KG1 (cell line): Measurements from ENCODE around the gene COPS7A.

ENCODE experiments used
- DNase-seq: peaks from one replicate; lab custom pipeline; 2025; lab: John Stamatoyannopoulos, UW

The COPS7A gene

GRCh38 chr12:6769666-6770065 lies 45.8 kb downstream of the COPS7A start:
- no peak for DNase-seq

GRCh38 chr12:6770094-6770493 lies 46.2 kb downstream of the COPS7A start:
- no peak for DNase-seq

GRCh38 chr12:6770600-6770999 lies 46.8 kb downstream of the COPS7A start:
- no peak for DNase-seq

GRCh38 chr12:6771091-6771495 lies 47.2 kb downstream of the COPS7A start:
- DNase-seq = no peak

GRCh38 chr12:6771509-6772330 lies 47.9 kb downstream of the COPS7A start:
- no peak for DNase-seq

- DNase-seq = no peak
Observed at GRCh38 chr12:6772331-6772695, 48.5 kb downstream of the COPS7A start, which contains the start of gene LAG3. Gene LAG3 (plus strand): TSS chr12:6772520. CDS start chr12:6772853, 333 bp downstream.

GRCh38 chr12:6772726-6773589 lies 49.1 kb downstream of the COPS7A start:
- no peak for DNase-seq

- no peak for DNase-seq
Observed at GRCh38 chr12:6773590-6774351, 49.9 kb downstream of the COPS7A start.

GRCh38 chr12:6774499-6775062 lies 50.7 kb downstream of the COPS7A start:
- no peak for DNase-seq

- DNase-seq = no peak
Observed at GRCh38 chr12:6775185-6776174, 51.6 kb downstream of the COPS7A start.

GRCh38 chr12:6777386-6777785 lies 53.5 kb downstream of the COPS7A start:
- DNase-seq = no peak

GRCh38 chr12:6778217-6778573 lies 54.3 kb downstream of the COPS7A start:
- DNase-seq = no peak

GRCh38 chr12:6778574-6779550 lies 55.0 kb downstream of the COPS7A start:
- peak; percentile 90 for DNase-seq

- no peak for DNase-seq
Observed at GRCh38 chr12:6779708-6780432, 56.0 kb downstream of the COPS7A start.

GRCh38 chr12:6780573-6780972 lies 56.7 kb downstream of the COPS7A start:
- no peak for DNase-seq
